Measurements from ENCODE around the gene TMEM81.

TMEM81 gene

DNA sequence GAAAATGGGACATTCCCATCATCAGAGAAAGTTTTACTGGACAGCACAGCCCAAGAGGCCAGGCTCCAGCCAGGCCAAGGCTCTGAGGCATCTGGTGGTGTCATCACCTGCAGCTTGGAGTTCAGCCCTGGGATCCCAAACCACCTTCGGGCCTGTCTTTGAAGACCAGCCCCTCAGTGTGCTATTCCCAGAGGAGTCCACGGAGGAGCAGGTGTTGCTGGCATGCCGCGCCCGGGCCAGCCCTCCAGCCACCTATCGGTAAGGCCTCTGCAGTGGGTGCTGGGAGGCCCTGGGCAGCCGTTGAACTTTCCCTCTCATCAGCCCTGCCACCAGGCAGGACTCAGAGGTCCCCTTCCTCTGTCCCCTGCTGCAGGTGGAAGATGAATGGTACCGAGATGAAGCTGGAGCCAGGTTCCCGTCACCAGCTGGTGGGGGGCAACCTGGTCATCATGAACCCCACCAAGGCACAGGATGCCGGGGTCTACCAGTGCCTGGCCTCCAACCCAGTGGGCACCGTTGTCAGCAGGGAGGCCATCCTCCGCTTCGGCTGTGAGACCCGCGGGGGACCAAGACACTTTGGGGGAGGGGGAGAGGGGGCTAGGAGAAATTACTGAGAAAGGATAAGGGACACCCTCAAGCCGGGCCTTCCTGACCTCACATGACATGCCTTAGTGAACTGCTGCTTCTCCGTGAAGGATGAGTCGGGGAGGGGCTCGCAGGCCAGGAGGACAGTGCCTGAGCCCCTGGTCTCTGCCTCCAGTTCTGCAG lies 26.3 kb downstream of the TMEM81 start:
- DNase-seq = no peak

DNA sequence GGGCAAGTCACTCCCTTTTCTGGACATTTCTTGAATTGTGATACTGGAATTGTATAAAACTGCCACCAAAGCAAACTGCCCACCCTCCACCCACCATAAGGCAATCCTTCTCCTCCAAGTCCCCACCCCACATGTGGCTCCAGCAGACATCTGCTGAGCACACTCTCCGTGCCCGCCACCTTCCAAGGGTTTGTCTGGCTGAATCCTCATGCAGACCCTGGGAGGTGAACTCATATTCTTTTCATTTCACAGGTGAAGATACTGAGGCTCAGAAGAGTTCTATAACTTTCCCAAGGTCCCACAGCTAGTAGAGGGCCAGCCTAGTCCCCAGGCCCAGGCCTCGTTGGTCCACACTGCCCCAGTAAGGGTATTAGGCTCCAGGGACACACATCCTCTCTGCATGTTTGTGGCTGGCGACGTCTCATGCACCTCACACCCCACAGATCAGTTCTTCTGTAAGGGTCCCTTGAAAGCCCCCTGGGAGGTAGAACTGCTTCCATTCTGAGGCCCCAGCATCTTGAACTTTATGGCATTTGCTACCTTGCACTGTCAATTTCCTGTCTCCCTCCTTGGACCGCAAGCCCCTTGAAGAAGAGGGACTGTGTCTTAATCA lies 27.2 kb downstream of the TMEM81 start:
- DNase-seq = no peak

DNA sequence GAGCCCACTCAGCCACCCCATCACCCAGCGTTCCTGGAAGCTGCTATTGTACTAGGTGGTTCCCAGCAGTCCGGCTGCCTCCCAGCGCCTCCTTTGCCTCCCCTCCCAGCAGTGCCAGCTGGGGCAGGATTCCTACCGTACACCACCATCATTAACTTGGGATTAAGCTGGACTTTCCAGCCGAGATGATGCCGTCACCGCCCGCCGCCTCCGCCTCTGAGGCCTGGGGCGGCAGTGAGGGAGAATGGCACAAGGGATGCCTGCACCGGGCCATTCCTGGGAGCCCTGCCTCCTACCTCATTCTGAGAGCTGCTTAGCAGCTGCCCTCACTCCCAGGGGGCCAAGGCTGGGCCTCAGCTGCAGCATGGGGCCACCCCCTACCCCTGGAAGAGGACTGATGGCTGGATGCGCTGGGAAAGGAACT lies 28.1 kb downstream of the TMEM81 start:
- no peak for DNase-seq

DNA sequence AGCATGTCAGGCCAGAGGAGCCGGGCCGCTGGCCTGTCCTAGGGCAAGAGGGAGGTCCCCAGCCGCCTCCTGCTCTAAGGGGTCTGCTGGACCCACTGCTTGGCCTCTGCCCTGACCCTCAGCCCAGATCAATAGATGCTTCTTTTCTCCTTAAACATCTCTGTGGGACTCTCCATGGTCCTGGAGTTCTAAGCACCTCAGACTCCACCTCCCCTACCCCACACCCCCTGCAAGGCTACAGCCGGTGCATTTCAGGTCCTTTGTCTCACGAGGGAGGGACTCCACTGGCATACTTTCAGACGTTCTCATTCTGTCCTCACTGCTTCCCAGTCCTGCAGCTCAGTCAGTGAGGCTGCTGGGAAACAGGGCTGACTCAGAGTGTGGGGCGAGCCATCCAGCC lies 30.2 kb downstream of the TMEM81 start:
- DNase-seq = no peak

DNA sequence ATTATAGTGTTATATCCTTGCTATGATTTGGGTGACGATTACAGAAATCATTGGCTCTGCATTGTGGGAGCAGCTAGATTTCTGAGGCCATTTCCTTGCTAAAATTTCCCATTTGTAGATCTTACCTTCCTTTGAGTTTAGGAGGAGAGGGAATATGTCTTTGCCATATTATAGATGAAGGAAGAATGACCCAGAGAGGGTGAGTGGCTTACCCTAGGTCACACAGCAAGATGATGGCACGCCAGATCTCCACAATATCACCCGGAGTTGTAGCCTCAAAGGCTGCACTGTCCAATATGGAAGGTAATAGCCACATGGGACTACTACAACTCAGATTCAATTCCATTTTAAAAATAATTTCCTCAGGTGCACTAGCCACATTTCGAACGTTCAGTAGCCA lies 31.0 kb downstream of the TMEM81 start:
- DNase-seq = no peak

DNA sequence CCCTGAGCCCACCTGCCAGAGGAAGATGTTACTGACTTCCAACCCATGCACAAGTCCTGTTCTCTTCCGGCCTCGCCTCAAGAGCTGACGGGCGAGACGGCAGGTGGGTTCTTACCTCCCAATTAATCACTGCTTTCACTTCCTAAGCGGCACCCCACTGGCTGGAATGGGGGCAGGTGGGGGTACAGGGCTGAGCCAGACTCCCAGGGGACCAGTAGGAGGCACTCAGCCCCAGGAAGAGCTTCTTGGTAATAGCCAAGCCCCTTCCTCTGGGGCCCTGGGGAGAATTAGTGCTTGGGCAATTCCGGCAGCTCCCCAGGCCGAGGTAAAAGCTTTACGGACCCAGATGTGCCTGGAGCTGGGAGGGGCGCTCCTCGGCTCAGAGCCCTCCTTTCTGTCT lies 31.6 kb downstream of the TMEM81 start:
- DNase-seq = no peak

DNA sequence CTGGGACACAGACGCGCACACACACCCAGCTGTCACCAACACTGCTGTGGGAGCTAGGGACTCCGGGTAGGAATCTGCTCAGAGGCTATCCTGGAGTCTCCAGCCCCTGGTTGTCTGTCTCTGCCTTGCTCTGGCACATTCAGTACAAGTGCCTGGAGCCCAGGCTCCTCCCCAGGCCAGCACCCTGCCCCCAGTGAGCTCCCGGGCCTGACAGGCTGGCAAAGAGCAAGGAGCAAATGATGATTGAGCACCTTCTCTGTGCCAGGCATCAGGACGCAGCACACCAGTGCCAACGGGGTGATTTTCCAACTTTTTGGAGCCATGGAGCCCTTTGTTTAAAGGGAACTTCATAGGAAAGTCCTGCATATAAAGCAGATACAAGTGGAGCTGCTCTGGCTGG lies 34.8 kb downstream of the TMEM81 start:
- no peak for DNase-seq

DNA sequence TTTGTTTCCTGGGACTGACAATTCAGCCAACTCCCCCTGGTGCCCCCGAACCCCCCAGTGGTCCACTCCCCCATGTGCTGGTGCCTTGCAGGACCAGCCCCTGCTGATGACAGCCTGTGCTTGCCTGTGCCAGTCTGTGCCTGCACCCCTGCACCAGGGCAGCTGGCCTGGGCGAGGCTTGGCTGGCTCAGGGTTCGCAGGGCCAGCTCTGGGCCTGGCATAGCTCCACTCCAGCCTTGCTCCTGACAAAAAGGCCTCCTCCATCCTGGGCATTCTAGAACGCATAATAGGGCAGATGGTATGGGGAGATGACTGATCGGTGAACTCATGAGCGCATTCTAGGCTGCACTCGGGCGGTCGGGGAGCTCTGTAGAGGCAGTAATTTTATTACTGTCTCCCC lies 35.9 kb downstream of the TMEM81 start:
- no peak for DNase-seq

DNA sequence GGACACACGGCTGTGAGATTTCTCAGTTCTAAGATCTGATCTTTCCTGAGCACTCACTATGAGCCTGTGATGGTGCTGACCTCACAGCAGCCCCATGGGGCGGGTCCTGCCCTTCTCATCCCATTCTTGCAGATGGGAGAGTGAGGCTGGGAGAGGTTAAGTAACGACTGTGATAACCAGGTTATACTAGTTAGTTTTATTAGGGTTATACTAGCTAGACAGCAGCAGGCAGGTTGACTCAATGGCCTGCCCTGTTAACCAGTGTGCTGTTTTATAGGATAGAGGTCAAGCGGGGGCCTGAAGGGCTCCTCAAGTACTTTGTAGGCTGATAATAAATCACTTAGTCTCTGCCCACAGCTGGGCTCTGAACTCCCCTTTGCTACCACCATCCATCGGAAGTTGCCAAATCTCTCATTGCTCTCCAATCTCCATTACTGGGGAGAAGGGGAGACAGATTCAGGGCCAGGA lies 36.5 kb downstream of the TMEM81 start:
- DNase-seq = no peak

DNA sequence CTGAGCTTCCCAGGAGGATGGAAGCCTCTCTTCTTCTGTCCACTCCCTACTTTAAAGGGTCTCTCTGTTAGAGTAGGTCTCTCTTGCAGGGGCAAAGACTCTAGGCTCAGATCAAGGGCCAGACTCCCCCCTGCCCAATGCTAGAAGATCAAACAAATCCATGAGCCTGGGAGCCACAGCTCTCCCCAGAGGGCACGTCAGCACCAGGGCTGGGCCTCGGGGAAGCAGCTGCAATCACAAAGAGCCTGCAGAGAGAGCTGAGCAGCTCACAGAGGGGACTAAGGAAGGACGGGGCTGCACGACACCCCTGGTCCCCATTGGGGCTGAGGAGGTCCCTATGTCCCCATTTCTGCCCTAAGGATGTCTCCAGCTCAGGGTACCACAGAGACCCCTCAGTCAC lies 37.4 kb downstream of the TMEM81 start:
- no peak for DNase-seq

DNA sequence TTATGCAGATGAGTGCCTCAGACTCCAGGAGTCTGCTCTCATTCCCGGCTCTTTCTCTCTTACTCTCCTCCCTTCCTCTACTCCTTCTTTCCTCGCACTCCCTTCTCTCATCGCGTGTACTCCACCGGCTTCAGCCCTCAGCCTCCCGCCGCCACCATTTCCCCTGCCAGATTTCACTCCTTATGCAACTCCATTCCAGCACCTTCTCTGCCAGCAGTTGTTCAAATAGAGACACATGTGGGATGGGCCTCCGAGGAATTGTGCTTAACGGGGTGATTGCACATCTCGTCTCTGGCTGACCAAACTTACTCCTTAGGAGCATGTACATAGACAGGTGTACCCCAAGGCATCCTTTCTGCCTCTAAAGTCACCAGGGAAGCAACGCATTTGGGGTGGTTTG lies 39.1 kb downstream of the TMEM81 start:
- no peak for DNase-seq

DNA sequence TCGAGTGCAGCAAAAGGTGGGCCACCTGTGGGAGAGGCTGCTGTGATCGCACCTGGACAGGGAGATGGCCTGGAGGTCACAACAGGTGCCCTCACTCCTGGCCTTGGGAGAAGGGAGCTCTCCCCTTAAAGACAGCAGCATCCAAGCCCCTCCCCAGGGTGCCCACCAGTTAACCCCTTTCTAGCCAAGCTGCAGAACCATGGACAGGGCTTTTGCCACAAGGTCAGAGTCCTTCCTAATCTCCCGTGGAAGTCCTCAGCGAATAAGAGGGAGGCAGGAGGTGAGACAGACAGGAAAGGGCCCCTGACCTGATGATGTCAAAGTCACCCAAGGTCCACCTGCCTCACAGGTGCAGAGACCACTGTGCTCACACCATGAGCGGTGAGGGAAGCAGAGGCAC lies 39.5 kb downstream of the TMEM81 start:
- no peak for DNase-seq

DNA sequence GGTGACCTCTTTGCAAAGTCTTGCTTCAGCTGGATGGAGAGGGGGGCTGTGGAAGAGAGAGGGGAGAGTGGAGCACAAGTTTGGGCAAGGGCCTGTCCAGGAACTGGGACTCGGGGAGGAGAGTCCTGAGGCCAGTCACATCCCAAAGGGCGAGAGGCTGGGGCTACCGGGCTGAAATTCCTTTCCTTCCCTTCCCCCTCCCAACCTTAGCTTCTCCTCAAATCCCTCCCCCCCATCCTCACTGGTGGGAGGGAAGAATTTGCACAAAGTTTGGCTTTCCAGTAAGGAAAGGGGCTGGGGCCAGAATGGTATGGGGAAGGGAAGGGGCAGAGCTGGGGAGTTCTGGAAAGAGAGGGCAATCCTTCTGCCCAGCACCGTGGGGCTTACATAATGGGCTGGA lies 40.4 kb downstream of the TMEM81 start:
- DNase-seq = no peak

DNA sequence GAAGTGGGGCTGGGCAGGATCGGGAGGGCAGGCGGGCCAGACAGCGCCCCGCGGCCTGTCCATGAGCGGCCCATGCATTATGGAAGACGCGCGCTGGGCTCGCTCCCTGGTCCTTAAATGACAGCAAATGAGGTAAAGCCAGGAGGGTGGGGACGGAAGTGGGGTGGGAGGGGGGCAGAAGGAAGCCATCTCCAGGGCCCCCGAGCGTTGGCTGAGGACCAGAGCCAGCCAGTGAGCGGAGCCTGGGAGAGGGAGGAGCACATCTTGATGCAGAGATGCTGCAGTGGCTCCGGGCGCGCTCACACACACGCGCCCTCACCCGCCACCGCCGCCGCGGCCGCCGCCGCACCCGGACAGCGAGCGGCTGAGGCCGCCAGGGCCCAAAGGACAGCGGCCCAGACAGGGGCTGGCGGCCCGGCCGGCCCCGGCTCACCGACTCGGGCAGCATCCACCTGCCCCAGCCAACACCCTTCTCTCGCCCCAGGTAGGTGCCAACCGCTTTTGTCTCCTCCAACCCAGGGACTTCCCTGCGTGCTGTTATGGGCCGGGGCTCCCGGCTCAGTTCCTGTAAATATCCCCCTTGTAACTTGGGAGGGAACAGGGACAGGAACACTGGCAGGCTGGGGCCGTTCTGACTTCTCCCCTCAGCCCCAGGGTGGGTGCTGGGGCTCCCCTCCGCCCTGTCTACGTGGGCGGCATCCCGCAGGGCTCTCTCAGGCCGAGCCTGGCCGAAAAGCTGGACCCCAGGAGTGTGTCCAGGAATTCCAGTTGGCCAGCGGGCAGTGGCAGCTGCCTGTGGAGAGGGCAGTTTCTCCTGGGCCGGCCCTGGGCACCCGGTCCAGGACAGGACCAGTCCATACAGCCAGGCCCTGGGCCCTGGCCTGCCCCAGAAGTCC lies 41.1 kb downstream of the TMEM81 start, which contains the start of gene CNTN2:
Gene CNTN2, plus strand, starts transcription at position 302 of the 896 bp plus-strand sequence. CDS start 9,974 bp downstream, outside the sequence.
- no peak for DNase-seq

DNA sequence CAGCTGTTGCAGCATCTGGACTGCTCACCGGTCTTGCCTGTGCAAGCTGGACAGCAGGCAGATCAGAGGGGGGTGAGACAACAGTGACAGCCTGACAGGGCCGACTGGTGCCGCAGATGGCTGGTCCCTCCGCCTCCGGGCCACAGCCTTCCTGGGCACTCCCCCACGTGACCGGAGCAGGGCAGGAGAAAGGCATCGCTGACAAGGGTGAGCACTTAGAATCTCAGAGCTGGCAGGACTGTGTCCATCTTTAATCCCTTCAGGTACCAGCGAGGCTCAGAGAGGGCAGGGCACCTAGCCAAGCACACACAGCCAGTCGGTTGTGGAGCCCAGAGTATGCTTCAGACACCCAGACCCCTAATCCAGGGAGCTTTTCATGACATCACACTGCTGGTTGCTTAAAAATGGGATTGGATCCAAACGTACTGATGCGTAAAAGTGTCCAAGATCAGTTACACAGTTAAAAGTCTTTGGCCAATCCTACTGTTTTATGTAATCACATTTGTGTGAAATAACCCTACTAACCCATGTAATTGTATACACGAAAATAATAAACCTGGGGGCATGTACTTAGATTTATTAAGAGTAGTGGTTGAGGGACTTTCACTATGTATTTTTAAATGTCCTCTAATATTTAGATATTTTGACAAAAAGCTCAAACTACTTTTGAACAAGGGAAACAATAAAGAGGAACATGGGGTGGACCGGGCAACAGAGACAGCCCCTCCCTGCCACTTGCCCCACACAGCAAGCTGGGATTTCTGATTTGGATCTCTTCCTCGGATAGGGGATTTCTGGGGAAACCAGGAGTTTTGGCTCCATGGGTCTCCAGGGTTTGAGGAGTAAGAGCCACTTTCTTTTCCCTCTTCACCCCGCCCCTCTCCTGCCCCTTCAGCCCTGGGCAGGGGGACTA lies 42.0 kb downstream of the TMEM81 start:
- no peak for DNase-seq

DNA sequence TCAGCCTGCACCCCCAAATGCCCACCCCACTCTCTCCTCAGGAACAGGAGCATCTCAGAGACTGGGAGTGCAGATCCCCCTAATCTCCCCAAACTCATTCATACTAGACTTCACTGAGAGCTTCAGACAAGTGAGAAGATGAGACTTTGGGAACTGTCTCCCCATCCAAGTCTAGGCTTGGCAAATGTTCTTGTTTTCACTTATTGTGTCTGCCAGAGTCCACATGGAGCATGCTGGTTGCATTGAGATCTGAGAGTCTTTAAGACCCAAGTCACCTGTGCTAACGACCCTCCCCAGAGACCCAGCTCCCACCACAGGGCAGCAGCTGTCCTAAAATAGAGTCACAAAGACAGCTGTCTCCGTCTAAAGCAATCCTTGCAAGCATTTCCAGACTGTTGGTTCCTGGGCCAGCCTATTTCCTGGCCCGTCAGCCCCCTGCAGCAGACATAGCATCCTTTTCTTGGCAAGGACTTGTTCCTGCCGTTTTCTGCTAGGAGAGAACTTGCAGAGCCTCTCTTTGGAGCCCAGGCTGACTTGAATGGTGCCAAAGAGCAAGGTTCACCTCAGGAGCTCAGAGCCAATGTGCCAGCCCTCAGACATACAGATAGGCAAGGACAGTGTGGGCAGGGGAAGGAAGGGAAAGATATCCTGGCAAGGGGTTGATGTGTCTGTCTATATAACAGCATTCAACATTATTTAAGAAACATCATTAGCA lies 43.1 kb downstream of the TMEM81 start:
- no peak for DNase-seq

DNA sequence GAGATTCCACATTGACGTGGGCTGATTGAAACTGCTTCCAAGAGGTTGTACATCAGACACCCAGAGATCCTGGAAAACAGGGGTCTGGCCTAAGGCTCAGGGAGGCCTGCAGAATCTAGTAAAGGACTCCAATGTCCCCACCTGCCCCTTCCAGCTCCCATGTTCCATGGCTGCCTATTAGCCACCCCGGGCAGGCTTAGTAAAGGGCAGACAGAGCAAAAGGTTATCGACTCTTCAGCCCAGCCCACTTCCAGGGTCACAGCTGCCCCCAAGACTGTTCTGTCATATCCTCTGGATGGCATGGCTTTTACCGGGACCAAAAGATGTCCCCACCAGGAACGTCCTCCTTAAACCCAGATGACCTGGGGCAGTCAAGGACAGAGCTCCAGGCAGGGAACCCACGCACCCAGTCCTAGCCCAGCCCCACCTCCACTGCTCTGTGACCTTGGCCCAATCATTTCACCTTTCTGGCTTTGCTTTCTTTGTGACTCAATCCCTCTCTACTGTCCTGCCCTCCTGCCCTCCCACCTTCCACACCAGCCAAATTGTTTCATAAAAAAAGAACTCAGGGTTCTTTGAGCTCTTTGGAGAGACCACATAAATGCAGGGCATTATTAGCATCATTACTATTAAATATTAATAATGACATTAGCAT lies 46.0 kb downstream of the TMEM81 start:
- no peak for DNase-seq

DNA sequence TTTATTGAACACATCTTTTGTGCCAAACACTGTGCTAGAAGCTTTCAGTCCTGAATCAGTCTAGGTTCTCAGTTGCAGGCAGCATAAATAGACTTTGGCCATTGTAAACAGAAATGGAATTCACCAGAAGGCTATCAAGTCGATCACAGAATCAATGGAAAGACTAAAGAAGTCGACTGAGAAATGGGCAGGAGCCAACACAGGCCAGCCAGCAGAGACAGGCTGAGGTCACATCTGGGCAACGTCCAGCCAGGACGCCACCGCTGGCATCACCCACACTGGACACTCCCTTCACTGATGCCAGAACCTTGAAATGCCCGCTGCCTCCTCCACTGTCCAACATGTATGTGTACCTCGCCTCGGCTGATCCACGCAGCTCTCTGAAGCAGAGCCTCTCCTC lies 46.7 kb downstream of the TMEM81 start:
- no peak for DNase-seq
